IPS DF 4.7 (cell line): ENCODE data around the gene TLR6.

Experiments used
- DNase-seq: peaks from one replicate; pipeline ENCODE4 v3.0.0-alpha.2; 2013; ENCODE audit warnings: low spot score; ENCODE audit errors: extremely low read depth

The TLR6 gene

GRCh38 chr4:38856524-38857337 is at the start of gene TLR6:
TLR6 (minus strand) TSS chr4:38856817; CDS start chr4:38829473, 27,344 bp downstream.
- peak; percentile 62 for DNase-seq

DNA sequence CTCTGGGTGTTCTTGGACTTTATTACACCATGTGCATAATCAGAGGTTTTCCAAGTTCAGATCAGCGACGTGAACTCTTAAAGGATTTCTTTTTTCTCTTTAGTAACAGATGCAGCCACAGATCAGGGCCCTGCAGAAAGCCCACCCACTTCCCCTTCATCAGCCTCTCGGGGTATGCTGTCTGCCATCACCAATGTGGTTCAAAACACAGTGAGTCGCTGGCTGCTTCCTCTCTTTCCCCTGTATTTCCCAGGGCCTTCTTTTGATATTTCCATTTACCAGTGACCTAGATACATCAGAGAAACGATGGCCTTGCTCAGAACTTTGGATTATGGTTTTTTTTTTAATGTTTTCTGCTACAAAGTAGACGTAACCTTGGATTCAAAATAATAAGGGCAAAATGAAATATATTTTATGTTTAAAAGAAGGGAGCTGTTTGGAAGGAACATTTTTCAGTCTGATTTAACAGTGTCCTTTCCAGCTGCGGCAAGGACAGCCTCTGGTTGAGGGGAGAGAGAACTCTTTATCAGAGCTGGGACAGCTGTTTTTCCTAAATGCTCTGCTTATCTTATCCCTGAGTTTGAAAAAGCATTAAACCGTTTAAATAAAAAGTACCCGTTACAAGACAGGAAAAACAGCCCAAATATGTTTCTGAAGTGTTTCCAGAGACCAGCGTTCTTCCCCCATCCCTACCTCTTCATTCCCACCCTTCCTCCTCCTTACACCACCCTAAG is 49.2 kb upstream of the TLR6 start:
- no peak for DNase-seq

DNA sequence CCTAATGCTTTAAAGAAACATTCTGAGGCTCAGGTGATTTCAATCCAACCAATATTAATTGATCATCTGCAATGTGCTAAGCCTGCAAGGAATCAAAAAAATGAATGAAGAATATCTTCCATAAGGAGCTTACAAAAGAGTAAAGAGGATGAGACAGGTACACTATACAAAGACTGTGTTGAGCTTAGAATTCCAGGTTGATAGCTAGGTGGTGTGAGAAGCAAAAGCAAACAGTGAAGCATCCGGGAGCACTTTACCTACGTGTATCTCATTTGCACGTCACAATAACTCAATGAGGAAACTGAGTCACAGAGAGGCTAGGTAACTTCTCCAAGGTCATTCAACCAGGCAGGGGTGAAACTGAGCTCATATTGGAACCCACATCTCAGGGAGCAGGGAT is 48.1 kb upstream of the TLR6 start:
- DNase-seq: no peak

DNA sequence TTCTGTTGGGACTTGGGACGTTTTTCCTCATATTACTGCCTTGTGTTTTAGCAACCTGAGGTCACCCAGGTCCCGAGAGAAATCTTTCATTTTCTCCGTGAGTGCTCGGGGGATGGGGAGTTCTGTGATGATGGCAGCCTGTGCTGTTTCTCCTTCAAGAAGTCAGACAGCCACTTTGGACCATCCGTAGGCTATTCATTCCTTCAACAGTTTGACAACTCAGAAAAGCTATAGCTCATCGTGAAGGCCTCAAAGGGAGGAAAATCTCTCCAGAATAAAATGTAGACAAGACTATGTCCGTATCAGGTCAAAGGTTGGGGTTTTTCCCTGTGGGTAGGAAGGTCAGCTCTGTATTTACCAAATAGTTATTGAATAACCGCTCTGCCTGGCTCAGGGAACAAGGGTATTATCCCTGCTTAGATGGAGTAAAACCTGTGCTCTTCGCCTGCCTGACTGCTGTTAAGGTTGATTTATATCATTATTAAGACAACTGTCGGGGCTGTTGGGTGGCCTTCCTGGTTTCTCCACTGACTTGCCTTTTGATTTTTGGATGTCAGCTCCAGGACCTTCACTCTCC is 47.6 kb upstream of the TLR6 start:
- DNase-seq: no peak

DNA sequence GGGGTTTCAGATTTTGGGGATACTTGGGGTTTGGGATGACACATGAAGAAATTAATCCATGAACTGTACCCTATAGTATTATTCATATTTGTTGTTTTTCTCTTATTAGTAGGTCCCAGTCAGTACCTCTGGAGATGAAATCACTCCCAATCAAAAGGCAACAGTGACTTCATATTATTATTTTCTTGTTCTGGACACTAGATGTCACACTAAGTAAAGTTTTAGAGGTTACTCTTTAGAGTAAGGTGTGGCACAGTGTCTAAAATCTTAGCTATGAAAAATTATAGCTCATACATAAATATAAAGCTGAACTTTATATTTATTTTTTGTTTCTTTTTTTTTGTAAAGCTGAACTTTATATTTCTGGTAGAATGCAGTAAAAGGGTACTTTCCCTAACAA is 46.1 kb upstream of the TLR6 start:
- DNase-seq: no peak

DNA sequence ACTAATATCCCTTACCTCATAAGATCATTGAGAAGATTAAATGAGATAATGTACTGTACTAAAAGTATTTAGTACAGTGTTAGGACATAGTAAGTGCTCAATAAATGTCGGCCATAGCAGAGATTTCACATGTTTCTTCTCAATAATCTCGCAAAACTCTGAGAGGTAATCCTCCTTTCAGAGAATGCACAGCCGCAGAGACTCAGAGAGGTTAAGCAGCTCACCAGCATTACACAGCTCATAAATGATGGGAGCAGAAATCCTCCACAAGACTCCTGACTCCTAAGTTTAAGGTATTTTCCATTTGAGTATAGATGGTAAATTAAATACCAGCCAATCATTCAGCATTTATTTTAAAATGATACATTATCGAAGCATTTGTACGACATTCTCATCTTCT is 45.6 kb upstream of the TLR6 start:
- no peak for DNase-seq

DNA sequence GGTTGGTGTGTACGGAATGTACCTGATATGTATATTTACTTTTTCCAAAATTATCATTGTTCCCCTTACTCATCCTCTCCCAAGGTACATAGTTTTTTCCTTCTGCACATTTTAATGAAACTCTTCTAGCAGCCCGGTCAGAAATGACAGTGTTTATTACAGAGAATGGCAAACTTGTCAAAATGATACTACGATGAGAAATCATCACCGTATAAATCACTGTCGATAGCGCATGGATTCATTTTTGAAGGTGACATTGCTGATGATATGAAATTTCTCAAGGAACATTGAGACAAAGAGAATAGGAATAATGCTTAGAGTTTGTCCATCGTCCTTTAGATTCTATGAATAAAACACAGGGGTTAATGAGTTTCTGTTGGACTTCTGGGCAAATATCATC is 41.6 kb upstream of the TLR6 start:
- DNase-seq: no peak

DNA sequence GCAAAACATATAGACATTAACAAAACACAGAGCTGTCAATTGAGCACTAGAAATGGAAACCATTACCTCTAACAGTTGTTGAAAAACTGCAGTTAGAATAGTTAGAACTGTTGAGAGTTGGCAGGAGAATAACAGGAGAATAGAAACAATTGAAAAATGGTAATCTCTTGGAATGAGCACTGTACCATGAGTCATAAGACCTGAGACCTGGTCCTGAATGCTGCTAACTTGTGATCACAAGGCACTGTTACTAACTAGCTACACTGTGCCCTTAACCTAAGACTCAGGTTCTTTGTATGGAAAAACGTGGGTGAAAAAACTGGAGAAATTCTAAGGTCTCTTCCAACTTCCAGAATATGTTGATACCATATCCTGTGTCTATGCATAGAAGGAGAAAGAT is 40.3 kb upstream of the TLR6 start:
- DNase-seq: no peak

- DNase-seq: no peak
These were observed 37.8 kb upstream of the TLR6 start for GRCh38 chr4:38894322-38894982.

DNA sequence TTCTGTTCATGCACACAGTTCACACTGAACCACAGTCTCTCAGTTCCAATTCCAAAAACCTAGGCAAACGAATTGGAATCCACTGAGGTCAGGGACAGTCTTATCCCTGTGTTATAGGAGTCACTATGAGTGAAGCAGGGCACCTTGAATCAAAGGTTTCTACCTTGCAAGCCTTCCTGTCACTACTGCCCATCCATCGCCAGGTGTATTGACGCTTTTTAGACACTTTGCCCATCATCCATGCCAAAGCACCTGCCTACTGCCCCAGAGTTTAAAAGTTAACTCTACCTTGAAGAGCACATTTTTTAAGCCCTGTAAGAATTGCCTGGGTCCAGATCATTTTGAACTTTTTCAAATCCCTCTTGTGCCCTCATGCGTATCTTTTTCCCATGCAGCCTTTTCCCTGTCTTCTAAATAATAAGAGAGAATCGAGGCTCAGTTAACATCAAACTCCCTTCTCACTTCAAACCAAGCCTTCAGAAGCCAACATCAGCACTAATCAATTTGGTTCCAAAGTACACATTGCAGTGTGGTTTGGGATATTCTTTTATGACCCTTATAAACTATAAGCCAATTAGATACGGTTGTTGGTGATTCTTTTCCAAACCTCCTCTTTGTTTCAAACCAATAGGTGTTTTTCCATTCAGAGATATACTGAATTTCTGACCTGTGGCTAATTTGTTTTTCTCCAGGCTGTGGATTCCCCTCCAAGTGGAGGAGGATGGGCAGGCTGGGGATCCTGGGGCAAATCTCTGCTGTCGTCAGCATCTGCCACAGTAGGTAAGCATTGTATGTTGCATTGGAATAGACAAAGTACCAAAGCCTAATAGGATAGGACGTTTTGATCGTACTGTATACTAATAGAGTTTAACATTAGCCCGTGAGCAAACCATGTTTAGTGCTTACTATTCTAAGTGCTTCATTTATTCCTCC is 34.7 kb upstream of the TLR6 start:
- DNase-seq: no peak

DNA sequence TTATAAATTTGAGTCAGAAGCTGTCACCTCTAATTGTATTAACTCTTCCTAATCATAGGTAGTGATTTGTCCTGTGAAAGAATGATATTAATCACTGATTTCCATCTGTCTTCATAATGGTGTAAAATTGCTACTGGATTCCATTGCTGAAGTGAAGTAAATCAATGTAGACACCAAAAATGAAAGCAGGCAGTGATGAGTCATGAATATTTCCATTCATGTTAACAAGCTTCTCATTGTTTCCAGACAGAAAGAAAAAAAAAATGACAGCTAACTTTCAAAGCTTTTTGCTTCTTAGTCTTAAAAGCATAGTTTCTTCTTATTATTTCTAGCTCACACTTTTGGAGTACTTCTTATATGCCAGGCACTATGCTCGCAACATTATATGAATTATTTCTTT is 32.5 kb upstream of the TLR6 start:
- DNase-seq: no peak

DNA sequence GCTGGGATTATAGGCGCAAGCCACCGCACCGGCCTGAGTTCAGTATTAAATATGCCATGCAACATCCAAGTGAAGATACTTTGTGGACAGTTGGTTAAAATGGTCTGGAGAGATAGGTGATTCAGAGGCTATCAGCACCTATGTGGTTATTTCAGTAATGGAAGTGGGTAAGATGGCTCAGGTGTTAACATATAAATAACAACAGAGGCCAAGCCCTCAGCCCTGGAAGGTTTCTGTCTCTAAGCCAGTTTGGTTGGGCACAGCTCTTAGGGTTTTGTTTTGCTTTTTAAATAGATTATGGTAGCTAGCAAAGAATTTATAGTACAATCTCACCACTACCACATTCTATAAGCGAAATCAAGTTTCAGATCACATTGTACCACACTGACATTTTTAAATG is 27.6 kb upstream of the TLR6 start:
- no peak for DNase-seq

- no peak for DNase-seq
These were observed 20.0 kb upstream of the TLR6 start for GRCh38 chr4:38876636-38877035.

DNA sequence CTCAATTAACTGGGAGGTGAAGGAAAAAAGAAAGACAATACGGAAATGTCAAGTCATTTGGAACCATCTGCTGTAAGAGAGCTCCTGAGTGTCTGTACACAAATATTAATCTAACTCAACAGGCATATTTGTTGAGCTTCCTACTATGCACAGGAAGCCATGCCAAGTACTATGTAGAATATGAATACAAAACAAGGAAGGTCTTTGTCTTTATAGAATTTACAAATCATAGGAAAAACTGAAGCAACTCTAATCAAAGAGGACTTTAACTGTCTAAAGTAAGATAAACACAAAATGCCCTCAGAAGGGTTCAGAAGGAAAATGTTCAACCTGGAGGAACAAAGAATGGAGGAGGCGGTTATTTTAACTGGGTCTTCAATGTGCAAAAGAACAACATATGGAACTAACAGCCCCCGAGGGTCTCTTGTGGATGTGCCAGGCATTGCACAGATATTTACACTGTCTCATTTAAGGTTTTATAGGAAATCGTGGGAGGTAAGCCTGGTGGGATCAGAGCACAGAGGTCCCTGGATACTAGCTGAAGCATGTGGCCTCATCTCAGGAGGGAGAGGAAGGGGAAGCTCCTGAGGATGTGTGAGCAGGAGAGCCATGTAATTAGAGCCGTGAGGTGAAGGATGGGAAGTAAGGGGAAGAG is 16.8 kb upstream of the TLR6 start:
- no peak for DNase-seq

DNA sequence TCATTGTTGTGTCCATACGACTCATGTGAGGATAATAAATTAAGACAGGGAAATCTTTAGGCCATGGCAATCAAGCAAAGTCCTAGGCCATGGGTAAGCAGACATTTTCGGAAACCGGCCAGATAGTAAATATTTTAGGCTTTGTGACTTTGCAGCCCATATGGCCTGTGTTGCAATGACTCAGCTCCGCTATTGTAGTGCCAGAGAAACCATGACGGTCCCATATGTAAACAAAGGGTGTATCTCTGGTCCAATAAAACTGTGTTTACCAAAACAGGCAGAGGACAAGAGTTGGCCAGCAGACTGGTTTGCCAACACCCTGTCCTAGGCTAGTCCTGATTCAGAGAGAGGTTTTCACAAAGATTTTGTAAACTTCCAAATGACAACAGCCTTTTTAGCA is 16.0 kb upstream of the TLR6 start:
- no peak for DNase-seq

- no peak for DNase-seq
These were observed 15.0 kb upstream of the TLR6 start for GRCh38 chr4:38871593-38871992.

DNA sequence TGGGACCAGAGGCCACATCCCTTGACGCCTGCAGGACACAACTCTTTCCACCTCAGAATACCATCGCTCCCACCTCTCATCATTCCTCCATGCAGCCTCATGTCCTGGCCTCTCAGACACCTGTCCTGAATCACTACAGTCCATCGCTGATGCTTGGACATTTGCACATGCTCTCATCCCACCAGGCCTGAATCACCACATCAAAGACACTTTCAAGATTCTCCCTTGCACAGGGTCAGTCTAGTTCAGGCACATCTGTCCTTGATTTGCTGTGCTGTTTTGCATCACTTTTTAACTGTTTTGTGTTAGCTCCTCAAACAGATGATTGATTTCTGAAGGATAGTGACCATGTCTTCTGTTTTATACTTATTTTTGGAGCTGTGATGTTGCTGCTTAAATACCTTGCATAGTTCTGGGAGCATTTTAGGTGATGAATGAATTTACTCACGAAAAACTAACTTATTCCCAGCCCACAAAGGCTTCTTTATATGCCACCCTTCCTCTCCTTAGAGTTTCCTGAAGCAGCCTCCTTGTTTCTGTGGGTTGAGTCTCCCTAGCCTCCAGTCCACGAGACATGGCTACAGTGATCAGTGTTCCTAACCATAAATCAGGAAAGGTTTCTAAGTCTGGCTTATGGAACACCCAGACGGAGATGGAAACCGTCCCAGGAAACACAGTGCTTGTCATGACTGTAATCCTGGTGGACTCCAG is 13.6 kb upstream of the TLR6 start:
- DNase-seq: no peak

DNA sequence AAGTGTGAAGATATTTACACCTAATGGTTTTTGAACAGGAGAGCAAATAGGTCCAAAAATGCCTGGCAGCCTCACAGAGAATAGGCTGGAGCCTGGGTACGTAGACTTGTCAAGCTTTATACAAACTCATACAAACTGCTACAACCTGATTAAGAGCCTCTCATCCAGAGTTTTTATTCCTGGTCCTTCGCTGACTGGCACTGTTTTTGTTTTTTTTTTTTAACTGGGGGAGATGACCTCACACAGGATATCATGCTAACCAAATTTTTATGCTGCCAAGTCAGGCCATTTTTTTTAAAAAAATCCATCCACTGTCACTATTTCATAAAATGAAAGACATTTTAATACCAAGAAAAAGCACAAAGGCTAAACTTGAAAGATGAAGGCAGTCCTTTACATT is 12.9 kb upstream of the TLR6 start:
- DNase-seq: no peak

- DNase-seq: no peak
These were observed 11.7 kb upstream of the TLR6 start for GRCh38 chr4:38868059-38868960.
